ENCODE data around the gene PNPLA1.

DNA sequence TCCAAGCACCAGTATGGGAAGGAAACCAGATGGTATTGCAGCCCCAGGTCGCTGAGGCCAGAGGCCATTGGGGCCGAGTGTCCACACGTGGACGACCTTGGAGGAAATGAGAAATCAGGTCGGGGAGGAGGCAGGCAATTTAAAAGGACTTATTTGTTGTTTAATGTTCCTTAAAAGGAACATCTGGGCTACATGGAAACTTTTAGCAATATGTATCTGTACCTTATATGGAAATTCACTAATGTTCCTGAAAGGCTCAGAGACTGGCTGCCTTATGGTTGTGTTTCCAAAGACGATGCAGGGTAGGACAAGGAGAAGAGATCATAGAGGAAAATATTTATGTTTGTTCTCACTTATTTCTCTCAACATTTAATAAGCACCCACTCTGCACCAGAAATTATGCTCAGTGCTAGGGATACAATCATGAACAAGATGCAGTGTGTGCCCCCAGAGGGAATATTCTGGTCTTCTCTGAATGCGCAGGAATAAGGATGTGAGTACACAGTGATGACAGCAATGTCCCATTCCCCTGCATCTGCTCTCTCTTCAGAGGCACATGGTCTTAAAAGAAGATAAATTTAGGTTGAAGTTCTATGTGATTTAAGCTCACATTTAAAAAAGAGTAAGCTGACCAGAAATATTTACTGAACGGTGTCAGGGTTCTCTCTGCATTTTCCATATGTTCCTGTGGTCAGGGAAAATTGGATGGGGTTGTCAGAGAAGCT lies 63.5 kb downstream of the PNPLA1 start:
- TF ChIP-seq, protein P1, sequence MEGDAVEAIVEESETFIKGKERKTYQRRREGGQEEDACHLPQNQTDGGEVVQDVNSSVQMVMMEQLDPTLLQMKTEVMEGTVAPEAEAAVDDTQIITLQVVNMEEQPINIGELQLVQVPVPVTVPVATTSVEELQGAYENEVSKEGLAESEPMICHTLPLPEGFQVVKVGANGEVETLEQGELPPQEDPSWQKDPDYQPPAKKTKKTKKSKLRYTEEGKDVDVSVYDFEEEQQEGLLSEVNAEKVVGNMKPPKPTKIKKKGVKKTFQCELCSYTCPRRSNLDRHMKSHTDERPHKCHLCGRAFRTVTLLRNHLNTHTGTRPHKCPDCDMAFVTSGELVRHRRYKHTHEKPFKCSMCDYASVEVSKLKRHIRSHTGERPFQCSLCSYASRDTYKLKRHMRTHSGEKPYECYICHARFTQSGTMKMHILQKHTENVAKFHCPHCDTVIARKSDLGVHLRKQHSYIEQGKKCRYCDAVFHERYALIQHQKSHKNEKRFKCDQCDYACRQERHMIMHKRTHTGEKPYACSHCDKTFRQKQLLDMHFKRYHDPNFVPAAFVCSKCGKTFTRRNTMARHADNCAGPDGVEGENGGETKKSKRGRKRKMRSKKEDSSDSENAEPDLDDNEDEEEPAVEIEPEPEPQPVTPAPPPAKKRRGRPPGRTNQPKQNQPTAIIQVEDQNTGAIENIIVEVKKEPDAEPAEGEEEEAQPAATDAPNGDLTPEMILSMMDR (IDR thresholded peaks at IDR 0.05): no peak
- TF ChIP-seq EZH2phosphoT487 (IDR thresholded peaks at IDR 0.05): no peak
- no peak for TF ChIP-seq EZH2 (IDR thresholded peaks at IDR 0.05)

All from neural progenitor cell (in vitro differentiated cells).